HL-60 (cell line): ENCODE measurements around the gene STK32B.

Experiments used
- CTCF ChIP-seq: IDR thresholded peaks from one replicate; pipeline ENCODE4 v1.5.1; 2011; ENCODE audit warnings: low read length, control low read depth, inconsistent platforms; ENCODE audit not compliant: insufficient read depth
- GABPA ChIP-seq: IDR thresholded peaks from 2 replicates; pipeline ENCODE4 v1.6.1; 2012; ENCODE audit warnings: low read depth
- POLR2AphosphoS5 ChIP-seq: IDR thresholded peaks from 2 replicates; pipeline ENCODE4 v1.6.1; 2012; ENCODE audit warnings: low read depth
- REST ChIP-seq: IDR thresholded peaks from 2 replicates; pipeline ENCODE4 v1.6.1; 2012; ENCODE audit warnings: low read depth; ENCODE audit not compliant: insufficient replicate concordance

GRCh38 chr4:5337731-5338130 is 286.5 kb downstream of the STK32B start:
- TF ChIP-seq CTCF = no peak
- no peak for TF ChIP-seq REST
- TF ChIP-seq GABPA = no peak
- no peak for TF ChIP-seq POLR2AphosphoS5
